ENCODE data around the gene PCF11. TPM values are rescaled to one million over a fixed set of nuclear protein-coding genes. Genes with fewer than 3 reads are reported as not detected.
A peak's percentile ranks its signal among the peaks of the same experiment; 100 is the strongest.

The PCF11 gene
- total RNA-seq, 2 donors from 2014 or later = 73.4 to 114 TPM

- no peak for ATAC-seq (ENCODE audit: insufficient number of reproducible peaks, low FRiP score, low read depth)
- Histone ChIP-seq H3K4me1 (ENCODE audit: control insufficient read depth in 1 of 2, low read depth in 2 of 2) (peaks cover 49 to 52% of the 10 kb centered on the region in 2 donors), H3K27me3 (replicated peaks; ENCODE audit: insufficient read depth) (no peaks in the 10 kb centered on the region), H3K9me3 (no peaks in the 10 kb centered on the region), H3K27ac (no peak overlapping the region), H3K4me3 (no peak overlapping the region), H3K36me3 (peaks cover 39% of the 10 kb centered on the region)
- DNase-seq (ENCODE audit: low spot score) = no peak
- no peak for TF ChIP-seq CTCF (IDR thresholded peaks at IDR 0.05)
Measured at GRCh38 chr11:83175815-83176214, 18.9 kb downstream of the PCF11 start.

GRCh38 chr11:83181815-83182214 is 24.9 kb downstream of the PCF11 start:
- no peaks in the 10 kb centered on the region for H3K9me3 ChIP-seq
- no peak for TF ChIP-seq CTCF (IDR thresholded peaks at IDR 0.05)
- H3K4me1 ChIP-seq (ENCODE audit: control insufficient read depth in 1 of 2, low read depth in 2 of 2) = peaks cover 3% of the 10 kb centered on the region in 2 donors
- no peak for DNase-seq (ENCODE audit: low spot score)
- no peak for ATAC-seq (ENCODE audit: insufficient number of reproducible peaks, low FRiP score, low read depth)
- no peak overlapping the region for H3K4me3 ChIP-seq
- H3K27ac ChIP-seq = no peak overlapping the region
- no peaks in the 10 kb centered on the region for H3K27me3 ChIP-seq (replicated peaks; ENCODE audit: insufficient read depth)
- peaks cover 59% of the 10 kb centered on the region for H3K36me3 ChIP-seq

- no peak for ATAC-seq (ENCODE audit: insufficient number of reproducible peaks, low FRiP score, low read depth)
Measured at GRCh38 chr11:83185767-83186166, 28.8 kb downstream of the PCF11 start.

GRCh38 chr11:83187465-83187864 is 30.5 kb downstream of the PCF11 start:
- no peak overlapping the region for H3K4me3 ChIP-seq
- no peak overlapping the region for H3K27ac ChIP-seq
- no peak for ATAC-seq (ENCODE audit: insufficient number of reproducible peaks, low FRiP score, low read depth)
- H3K4me1 ChIP-seq (ENCODE audit: control insufficient read depth in 1 of 2, low read depth in 2 of 2) = peaks cover 0 to 6% of the 10 kb centered on the region in 2 donors
- peaks cover 51% of the 10 kb centered on the region for H3K36me3 ChIP-seq
- DNase-seq (ENCODE audit: low spot score) = no peak
- H3K9me3 ChIP-seq = no peaks in the 10 kb centered on the region
- TF ChIP-seq CTCF (IDR thresholded peaks at IDR 0.05) = no peak
- no peaks in the 10 kb centered on the region for H3K27me3 ChIP-seq (replicated peaks; ENCODE audit: insufficient read depth)

More at GRCh38 chr11:83185767-83186166, 28.8 kb downstream of the PCF11 start:
- H3K36me3 ChIP-seq = peaks cover 53% of the 10 kb centered on the region
- no peak overlapping the region for H3K4me3 ChIP-seq
- H3K27ac ChIP-seq = no peak overlapping the region
- H3K4me1 ChIP-seq (ENCODE audit: control insufficient read depth in 1 of 2, low read depth in 2 of 2) = no peaks in the 10 kb centered on the region
- no peaks in the 10 kb centered on the region for H3K9me3 ChIP-seq
- no peak for DNase-seq (ENCODE audit: low spot score)
- no peak for TF ChIP-seq CTCF (IDR thresholded peaks at IDR 0.05)
- no peaks in the 10 kb centered on the region for H3K27me3 ChIP-seq (replicated peaks; ENCODE audit: insufficient read depth)

GRCh38 chr11:83191491-83191890 is 34.6 kb downstream of the PCF11 start:
- no peak overlapping the region for H3K4me3 ChIP-seq
- peaks cover 33% of the 10 kb centered on the region for H3K36me3 ChIP-seq
- ATAC-seq (ENCODE audit: insufficient number of reproducible peaks, low FRiP score, low read depth) = no peak

More at GRCh38 chr11:83191491-83191890, 34.6 kb downstream of the PCF11 start:
- no peak for TF ChIP-seq CTCF (IDR thresholded peaks at IDR 0.05)
- DNase-seq (ENCODE audit: low spot score) = no peak
- Histone ChIP-seq H3K27me3 (replicated peaks; ENCODE audit: insufficient read depth) (no peaks in the 10 kb centered on the region), H3K4me1 (ENCODE audit: control insufficient read depth in 1 of 2, low read depth in 2 of 2) (peaks cover 12 to 29% of the 10 kb centered on the region in 2 donors), H3K27ac (peak overlapping the region in 1 of 2 donors; percentile 8), H3K9me3 (no peaks in the 10 kb centered on the region)
